Suprapubic skin (tissue), 4 donors: ENCODE data around the gene LHPP. TPM values are rescaled to one million over a fixed set of nuclear protein-coding genes. Genes with fewer than 3 reads are reported as not detected.

ENCODE experiments used
- DNase-seq, 2 donors: peaks; one replicate each; pipeline ENCODE4 v3.0.0-alpha.2; 2019; ENCODE audit warnings: low spot score in 2 of 2
- H3K27ac ChIP-seq: fragments of 200-600 bp; sonication (generic); one replicate; pipeline ENCODE4 v1.5.1; 2019
- H3K27me3 ChIP-seq: fragments of 200-600 bp; sonication (generic); one replicate; pipeline ENCODE4 v1.5.1; 2019
- H3K36me3 ChIP-seq: fragments of 200-600 bp; sonication (generic); one replicate; pipeline ENCODE4 v1.5.1; 2019
- H3K4me1 ChIP-seq: fragments of 200-600 bp; sonication (generic); one replicate; pipeline ENCODE4 v1.5.1; 2019
- H3K4me3 ChIP-seq: fragments of 200-600 bp; sonication (generic); one replicate; pipeline ENCODE4 v1.5.1; 2019; ENCODE audit warnings: mild to moderate bottlenecking
- H3K9me3 ChIP-seq: fragments of 200-600 bp; sonication (generic); one replicate; pipeline ENCODE4 v1.5.1; 2019
- CTCF ChIP-seq, 2 donors: fragments of 200-600 bp in 1 of 2; fragments of 450-650 bp in 1 of 2; sonication (generic) in 1 of 2; IDR thresholded peaks; one replicate each; pipeline ENCODE4 v1.5.1; 2016 to 2019; ENCODE audit warnings: antibody characterized with exemption in 2 of 2, mild to moderate bottlenecking in 1 of 2, moderate library complexity in 1 of 2
- EP300 ChIP-seq: sonication (generic); formaldehyde crosslinking; IDR thresholded peaks from one replicate; pipeline ENCODE4 v1.6.1; 2017; ENCODE audit warnings: antibody characterized with exemption
- POLR2A ChIP-seq, 2 donors: fragments of 450-650 bp; IDR thresholded peaks; one replicate each; pipeline ENCODE4 v1.6.1; 2017; ENCODE audit warnings: antibody characterized with exemption in 2 of 2, mild to moderate bottlenecking in 2 of 2, moderate library complexity in 2 of 2
- POLR2AphosphoS5 ChIP-seq, 3 donors: sonication (generic); formaldehyde crosslinking; IDR thresholded peaks; one replicate each; pipeline ENCODE4 v1.6.1; 2017; ENCODE audit warnings: antibody characterized with exemption in 3 of 3
- WGBS: methylation state at CpG from one replicate; pipeline ENCODE4 v1.1.5; 2018; 5-methylcytosine and 5-hydroxymethylcytosine counted together
- total RNA-seq, 4 donors: library from RNA; depleted of rRNA; stranded (reverse); fragments of >200 nt; gene quantifications; one replicate each; pipeline ENCODE4 v1.1.0, GENCODE V29; 2016

Gene LHPP
- total RNA-seq, 4 donors from 2014 or later, result 14.4 to 22.6 (median 15.3) TPM

GRCh38 chr10:124484031-124484430 is 22.4 kb downstream of the LHPP start:
- Histone ChIP-seq H3K27ac (no peak overlapping the region), H3K4me3 (no peak overlapping the region), H3K27me3 (no peaks in the 10 kb centered on the region), H3K36me3 (no peaks in the 10 kb centered on the region), H3K9me3 (no peaks in the 10 kb centered on the region), H3K4me1 (no peaks in the 10 kb centered on the region)
- WGBS, result 100% methylated on average over 1 of the region's 17 CpGs
- TF ChIP-seq POLR2AphosphoS5 (IDR thresholded peaks at IDR 0.05) (no peak), POLR2A (IDR thresholded peaks at IDR 0.05) (no peak), EP300 (no peak), CTCF (IDR thresholded peaks at IDR 0.05) (no peak)
- no peak for DNase-seq

- no peak overlapping the region for H3K4me3 ChIP-seq
- H3K27me3 ChIP-seq, result no peaks in the 10 kb centered on the region
- 78% methylated on average over 2 of the region's 2 CpGs for WGBS
- no peaks in the 10 kb centered on the region for H3K36me3 ChIP-seq
- TF ChIP-seq CTCF (IDR thresholded peaks at IDR 0.05) (no peak), EP300 (no peak), POLR2A (IDR thresholded peaks at IDR 0.05) (no peak)
- DNase-seq, result no peak
- no peaks in the 10 kb centered on the region for H3K9me3 ChIP-seq
- no peak overlapping the region for H3K27ac ChIP-seq
- no peaks in the 10 kb centered on the region for H3K4me1 ChIP-seq
These were observed 23.0 kb downstream of the LHPP start for GRCh38 chr10:124484661-124485060.

- Histone ChIP-seq H3K4me1 (no peaks in the 10 kb centered on the region), H3K4me3 (no peak overlapping the region), H3K36me3 (peaks cover 7% of the 10 kb centered on the region), H3K27me3 (no peaks in the 10 kb centered on the region), H3K9me3 (no peaks in the 10 kb centered on the region), H3K27ac (no peak overlapping the region)
- TF ChIP-seq CTCF (IDR thresholded peaks at IDR 0.05), result no peak
- no peak for TF ChIP-seq POLR2A (IDR thresholded peaks at IDR 0.05)
- TF ChIP-seq POLR2AphosphoS5 (IDR thresholded peaks at IDR 0.05), result no peak
- TF ChIP-seq EP300, result no peak
- WGBS, result 100% methylated on average over 5 of the region's 6 CpGs
- DNase-seq, result no peak
These were observed 25.0 kb downstream of the LHPP start for GRCh38 chr10:124486635-124487034.

- WGBS, result 94% methylated on average over 9 of the region's 9 CpGs
- no peak for DNase-seq
- Histone ChIP-seq H3K9me3 (no peaks in the 10 kb centered on the region), H3K4me1 (peaks cover 7% of the 10 kb centered on the region), H3K27me3 (no peaks in the 10 kb centered on the region), H3K4me3 (no peak overlapping the region), H3K27ac (no peak overlapping the region), H3K36me3 (peaks cover 7% of the 10 kb centered on the region)
- TF ChIP-seq POLR2AphosphoS5 (IDR thresholded peaks at IDR 0.05) (no peak), EP300 (no peak), CTCF (IDR thresholded peaks at IDR 0.05) (no peak), POLR2A (IDR thresholded peaks at IDR 0.05) (no peak)
These were observed 29.5 kb downstream of the LHPP start for GRCh38 chr10:124491105-124491504.

GRCh38 chr10:124492266-124492665 is 30.6 kb downstream of the LHPP start:
- Histone ChIP-seq H3K36me3 (peaks cover 7% of the 10 kb centered on the region), H3K27ac (no peak overlapping the region), H3K4me3 (no peak overlapping the region), H3K4me1 (peaks cover 7% of the 10 kb centered on the region), H3K9me3 (no peaks in the 10 kb centered on the region), H3K27me3 (no peaks in the 10 kb centered on the region)
- WGBS, result 84% methylated on average over 8 of the region's 8 CpGs
- no peak for DNase-seq
- TF ChIP-seq CTCF (IDR thresholded peaks at IDR 0.05) (no peak), POLR2A (IDR thresholded peaks at IDR 0.05) (no peak), EP300 (no peak), POLR2AphosphoS5 (IDR thresholded peaks at IDR 0.05) (no peak)
